Measurements from ENCODE around the gene KANK4.

KANK4 gene

DNA sequence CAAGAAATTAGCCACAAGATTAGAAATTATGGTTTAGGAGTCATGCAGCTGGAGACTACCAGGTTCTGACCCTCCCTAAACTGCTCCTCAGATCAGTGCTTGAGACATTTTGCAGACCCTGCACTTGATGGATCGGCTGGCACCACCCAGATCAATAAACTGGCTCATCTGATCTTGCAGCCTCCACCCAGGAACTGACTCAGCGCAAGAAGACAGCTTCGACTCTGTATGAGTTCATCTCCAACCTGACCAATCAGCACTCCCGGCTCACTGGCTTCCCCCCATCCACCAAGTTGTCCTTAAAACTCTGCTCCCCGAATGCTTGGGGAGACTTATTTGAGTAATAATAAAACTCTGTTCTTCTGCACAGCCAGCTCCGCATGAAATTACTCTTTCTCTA lies 84.5 kb downstream of the KANK4 start:
- TF ChIP-seq CTCF (IDR thresholded peaks at IDR 0.05; ENCODE audit: low read depth, low read length): no peak
- no peak overlapping the region for H3K4me3 ChIP-seq (replicated peaks in 1 of 2; ENCODE audit: low read depth in 2 of 2, low read length in 2 of 2)
- no peak for DNase-seq (ENCODE audit: low read depth in 2 of 2)

- no peak overlapping the region for H3K4me3 ChIP-seq (replicated peaks in 1 of 2; ENCODE audit: low read depth in 2 of 2, low read length in 2 of 2)
- DNase-seq (ENCODE audit: low read depth in 2 of 2): no peak
- TF ChIP-seq CTCF (IDR thresholded peaks at IDR 0.05; ENCODE audit: low read depth, low read length): no peak
These were observed 85.2 kb downstream of the KANK4 start for GRCh38 chr1:62233926-62234450.

DNA sequence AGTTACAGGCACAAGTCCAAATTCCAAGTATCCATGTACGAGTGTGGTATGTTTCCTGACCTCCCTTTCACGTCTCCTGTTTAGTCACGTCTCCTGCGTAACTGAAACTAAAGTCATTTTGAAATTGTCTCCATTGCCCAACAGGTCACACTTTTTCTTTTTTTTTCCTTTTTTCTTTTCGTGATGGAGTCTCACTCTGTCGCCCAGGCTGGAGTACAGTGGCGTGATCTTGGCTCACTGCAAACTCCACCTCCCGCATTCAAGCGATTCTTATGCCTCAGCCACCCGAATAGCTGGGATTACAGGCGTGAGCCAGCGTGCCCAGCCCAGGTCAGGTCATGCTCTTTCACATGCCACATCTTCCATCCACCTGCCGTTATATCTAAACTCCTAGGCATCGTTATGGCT lies 86.4 kb downstream of the KANK4 start:
- TF ChIP-seq CTCF (IDR thresholded peaks at IDR 0.05; ENCODE audit: low read depth, low read length): no peak
- H3K4me3 ChIP-seq (replicated peaks in 1 of 2; ENCODE audit: low read depth in 2 of 2, low read length in 2 of 2): no peak overlapping the region
- no peak for DNase-seq (ENCODE audit: low read depth in 2 of 2)

- TF ChIP-seq CTCF (IDR thresholded peaks at IDR 0.05; ENCODE audit: low read depth, low read length): no peak
- no peak overlapping the region for H3K4me3 ChIP-seq (replicated peaks in 1 of 2; ENCODE audit: low read depth in 2 of 2, low read length in 2 of 2)
- DNase-seq (ENCODE audit: low read depth in 2 of 2): peak in 1 of 2 donors; percentile 27
These were observed 88.5 kb downstream of the KANK4 start for GRCh38 chr1:62230718-62231117.

DNA sequence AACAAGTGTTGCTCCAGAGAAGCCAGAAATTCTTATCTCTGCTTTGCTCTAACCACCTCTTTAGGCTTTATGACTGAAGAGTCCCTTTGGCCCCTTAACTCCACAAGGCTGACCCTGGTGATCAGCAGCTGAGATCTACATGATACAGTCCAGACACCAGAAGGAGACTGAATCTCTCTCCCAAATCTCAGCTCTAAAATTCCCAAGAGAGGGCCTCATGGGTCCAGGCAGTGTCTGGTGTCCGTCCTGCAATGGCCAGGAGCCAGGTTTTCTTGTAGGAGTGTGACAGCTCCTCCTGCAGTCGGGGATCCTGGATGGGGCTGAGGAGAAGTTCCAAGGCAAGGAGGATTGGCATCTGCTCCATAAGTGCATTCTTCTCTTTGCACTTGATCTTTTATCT lies 89.3 kb downstream of the KANK4 start:
- no peak overlapping the region for H3K4me3 ChIP-seq (replicated peaks in 1 of 2; ENCODE audit: low read depth in 2 of 2, low read length in 2 of 2)
- DNase-seq (ENCODE audit: low read depth in 2 of 2): no peak
- no peak for TF ChIP-seq CTCF (IDR thresholded peaks at IDR 0.05; ENCODE audit: low read depth, low read length)

DNA sequence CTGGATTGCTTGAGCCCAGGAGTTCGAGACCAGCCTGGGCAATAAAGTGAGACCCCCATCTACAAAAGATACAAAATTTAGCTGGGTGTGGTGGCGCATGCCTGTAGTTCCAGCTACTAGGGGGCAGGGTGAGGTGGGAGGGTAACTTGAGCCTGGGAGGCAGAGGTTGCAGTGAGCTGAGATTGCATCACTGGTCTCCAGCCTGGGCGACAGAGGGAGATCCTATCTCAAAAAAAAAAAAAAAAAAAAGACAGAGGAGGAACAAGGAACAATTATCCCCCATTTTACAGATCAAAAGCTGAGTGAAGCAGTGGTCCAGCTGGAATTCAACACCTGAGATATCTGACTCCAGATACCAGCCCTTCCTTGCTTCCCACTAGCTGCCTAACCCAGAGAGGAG lies 89.8 kb downstream of the KANK4 start:
- no peak overlapping the region for H3K4me3 ChIP-seq (replicated peaks in 1 of 2; ENCODE audit: low read depth in 2 of 2, low read length in 2 of 2)
- no peak for DNase-seq (ENCODE audit: low read depth in 2 of 2)
- TF ChIP-seq CTCF (IDR thresholded peaks at IDR 0.05; ENCODE audit: low read depth, low read length): no peak

- H3K4me3 ChIP-seq (replicated peaks in 1 of 2; ENCODE audit: low read depth in 2 of 2, low read length in 2 of 2): no peak overlapping the region
- TF ChIP-seq CTCF (IDR thresholded peaks at IDR 0.05; ENCODE audit: low read depth, low read length): no peak
- no peak for DNase-seq (ENCODE audit: low read depth in 2 of 2)
These were observed 90.4 kb downstream of the KANK4 start for GRCh38 chr1:62228883-62229187.

Measured in cardiac fibroblast (primary cell).